Effector memory CD8-positive, alpha-beta T cell (primary cell): ENCODE results near the gene FAM89A.
"Not testable (repeated sequence)": the region's sequence is repeated elsewhere in the genome, so short reads cannot be mapped to it uniquely, and the experiment has no call there.

ENCODE experiments used
- ATAC-seq: fragments of 150-1000 bp; cut with Tn5 transposase; replicated peaks from 2 replicates; pipeline ENCODE4 v1.10.0; 2021; ENCODE audit warnings: mild to moderate bottlenecking, moderate library complexity
- DNase-seq, 3 experiments: peaks; one replicate each; pipeline ENCODE4 v3.0.0; 2021
- H3K27ac Mint-ChIP-seq, 2 donors: one replicate each; pipeline ENCODE4 v1.8.0; 2022; ENCODE audit warnings: mild to moderate bottlenecking in 2 of 2, mixed read lengths in 2 of 2, moderate library complexity in 2 of 2
- H3K27me3 Mint-ChIP-seq, 2 donors: one replicate each; pipeline ENCODE4 v1.8.0; 2022; ENCODE audit warnings: mixed read lengths in 2 of 2
- H3K36me3 Mint-ChIP-seq: one replicate; pipeline ENCODE4 v1.8.0; 2022; ENCODE audit warnings: mild to moderate bottlenecking, moderate library complexity, mixed read lengths; ENCODE audit not compliant: insufficient read depth
- H3K4me1 Mint-ChIP-seq, 2 donors: one replicate each; pipeline ENCODE4 v1.8.0; 2022; ENCODE audit warnings: low read depth in 2 of 2, mixed read lengths in 2 of 2
- H3K4me3 Mint-ChIP-seq, 2 donors: one replicate each; pipeline ENCODE4 v1.8.0; 2022; ENCODE audit warnings: mild to moderate bottlenecking in 2 of 2, mixed read lengths in 2 of 2, moderate library complexity in 2 of 2
- H3K9me3 Mint-ChIP-seq, 2 donors: one replicate each; pipeline ENCODE4 v1.8.0; 2022; ENCODE audit warnings: mixed read lengths in 2 of 2

FAM89A gene

GRCh38 chr1:231068762-231069161 is 28.7 kb upstream of the FAM89A start:
- H3K27me3 Mint-ChIP-seq = peaks cover 26 to 44% of the 10 kb centered on the region in 2 donors
- ATAC-seq = no peak
- H3K4me1 Mint-ChIP-seq = no peaks in the 10 kb centered on the region
- H3K27ac Mint-ChIP-seq = no peak overlapping the region
- H3K9me3 Mint-ChIP-seq = no peaks in the 10 kb centered on the region
- DNase-seq = no peak
- no peak overlapping the region for H3K4me3 Mint-ChIP-seq
- no peaks in the 10 kb centered on the region for H3K36me3 Mint-ChIP-seq

GRCh38 chr1:231065510-231066241 is 25.6 kb upstream of the FAM89A start:
- no peak for DNase-seq
- no peak overlapping the region for H3K27ac Mint-ChIP-seq
- H3K9me3 Mint-ChIP-seq = no peaks in the 10 kb centered on the region
- H3K36me3 Mint-ChIP-seq = no peaks in the 10 kb centered on the region
- ATAC-seq = no peak
- no peaks in the 10 kb centered on the region for H3K4me1 Mint-ChIP-seq
- H3K27me3 Mint-ChIP-seq = peaks cover 26 to 51% of the 10 kb centered on the region in 2 donors
- no peak overlapping the region for H3K4me3 Mint-ChIP-seq

GRCh38 chr1:231064418-231064817 is 24.4 kb upstream of the FAM89A start:
- Mint-ChIP-seq H3K9me3 (no peaks in the 10 kb centered on the region), H3K36me3 (no peaks in the 10 kb centered on the region), H3K4me1 (no peaks in the 10 kb centered on the region), H3K27me3 (peaks cover 19 to 47% of the 10 kb centered on the region in 2 donors), H3K4me3 (no peak overlapping the region), H3K27ac (no peak overlapping the region)
- ATAC-seq = no peak
- DNase-seq = no peak

GRCh38 chr1:231063331-231063730 is 23.3 kb upstream of the FAM89A start:
- Mint-ChIP-seq H3K4me1 (no peaks in the 10 kb centered on the region), H3K27me3 (peaks cover 18 to 47% of the 10 kb centered on the region in 2 donors), H3K36me3 (no peaks in the 10 kb centered on the region), H3K9me3 (no peaks in the 10 kb centered on the region), H3K27ac (no peak overlapping the region), H3K4me3 (no peak overlapping the region)
- ATAC-seq = no peak
- DNase-seq = no peak

- no peak for ATAC-seq
These were observed 22.6 kb upstream of the FAM89A start for GRCh38 chr1:231062500-231063270.

GRCh38 chr1:231059566-231060193 is 19.6 kb upstream of the FAM89A start:
- H3K4me1 Mint-ChIP-seq = no peaks in the 10 kb centered on the region
- DNase-seq (no peak), ATAC-seq (no peak)
- no peak overlapping the region for H3K4me3 Mint-ChIP-seq
- no peaks in the 10 kb centered on the region for H3K36me3 Mint-ChIP-seq
- no peak overlapping the region for H3K27ac Mint-ChIP-seq
- H3K27me3 Mint-ChIP-seq = peaks cover 5 to 44% of the 10 kb centered on the region in 2 donors
- no peaks in the 10 kb centered on the region for H3K9me3 Mint-ChIP-seq

More at GRCh38 chr1:231062500-231063270, 22.6 kb upstream of the FAM89A start:
- Mint-ChIP-seq H3K4me1 (no peaks in the 10 kb centered on the region), H3K27ac (no peak overlapping the region), H3K9me3 (no peaks in the 10 kb centered on the region), H3K36me3 (no peaks in the 10 kb centered on the region), H3K4me3 (no peak overlapping the region), H3K27me3 (peaks cover 18 to 53% of the 10 kb centered on the region in 2 donors)
- DNase-seq = no peak

GRCh38 chr1:231058416-231059109 is 18.5 kb upstream of the FAM89A start:
- Mint-ChIP-seq H3K27ac (no peak overlapping the region), H3K36me3 (no peaks in the 10 kb centered on the region), H3K9me3 (no peaks in the 10 kb centered on the region), H3K4me3 (no peak overlapping the region), H3K27me3 (peaks cover 0 to 42% of the 10 kb centered on the region in 2 donors), H3K4me1 (no peaks in the 10 kb centered on the region)
- ATAC-seq = no peak
- no peak for DNase-seq

GRCh38 chr1:231057410-231057809 is 17.4 kb upstream of the FAM89A start:
- no peak for DNase-seq
- ATAC-seq = no peak
- H3K36me3 Mint-ChIP-seq = no peaks in the 10 kb centered on the region
- no peak overlapping the region for H3K27ac Mint-ChIP-seq
- H3K27me3 Mint-ChIP-seq = peaks cover 0 to 51% of the 10 kb centered on the region in 2 donors
- no peak overlapping the region for H3K4me3 Mint-ChIP-seq
- peaks cover 4 to 5% of the 10 kb centered on the region in 2 donors for H3K4me1 Mint-ChIP-seq
- no peaks in the 10 kb centered on the region for H3K9me3 Mint-ChIP-seq

GRCh38 chr1:231055271-231055670 is 15.2 kb upstream of the FAM89A start:
- no peak for ATAC-seq
- no peak overlapping the region for H3K27ac Mint-ChIP-seq

GRCh38 chr1:231053493-231054162 is 13.6 kb upstream of the FAM89A start:
- H3K9me3 Mint-ChIP-seq = no peaks in the 10 kb centered on the region

More at GRCh38 chr1:231055271-231055670, 15.2 kb upstream of the FAM89A start:
- Mint-ChIP-seq H3K27me3 (peaks cover 0 to 35% of the 10 kb centered on the region in 2 donors), H3K4me1 (peaks cover 4 to 5% of the 10 kb centered on the region in 2 donors), H3K36me3 (no peaks in the 10 kb centered on the region), H3K9me3 (no peaks in the 10 kb centered on the region), H3K4me3 (no peak overlapping the region)
- no peak for DNase-seq

GRCh38 chr1:231052777-231053176 is 12.7 kb upstream of the FAM89A start:
- Mint-ChIP-seq H3K9me3 (no peaks in the 10 kb centered on the region), H3K4me1 (peaks cover 4 to 5% of the 10 kb centered on the region in 2 donors), H3K27ac (no peak overlapping the region), H3K27me3 (peaks cover 1 to 22% of the 10 kb centered on the region in 2 donors), H3K4me3 (no peak overlapping the region), H3K36me3 (no peaks in the 10 kb centered on the region)
- no peak for DNase-seq
- no peak for ATAC-seq

More at GRCh38 chr1:231053493-231054162, 13.6 kb upstream of the FAM89A start:
- Mint-ChIP-seq H3K4me3 (no peak overlapping the region), H3K36me3 (no peaks in the 10 kb centered on the region), H3K27ac (no peak overlapping the region), H3K4me1 (peaks cover 4 to 5% of the 10 kb centered on the region in 2 donors), H3K27me3 (peaks cover 0 to 31% of the 10 kb centered on the region in 2 donors)
- no peak for DNase-seq
- no peak for ATAC-seq

- not testable (repeated sequence) for H3K4me1 Mint-ChIP-seq, H3K4me3 Mint-ChIP-seq, H3K36me3 Mint-ChIP-seq, DNase-seq, ATAC-seq, H3K9me3 Mint-ChIP-seq, H3K27ac Mint-ChIP-seq
- peaks cover 14 to 18% of the 10 kb centered on the region in 2 donors for H3K27me3 Mint-ChIP-seq
These were observed 10.9 kb upstream of the FAM89A start for GRCh38 chr1:231050932-231051331.

GRCh38 chr1:231050395-231050794 is 10.3 kb upstream of the FAM89A start:
- no peak for DNase-seq
- Mint-ChIP-seq H3K9me3 (no peaks in the 10 kb centered on the region), H3K4me3 (no peak overlapping the region), H3K27ac (no peak overlapping the region), H3K27me3 (peaks cover 19 to 20% of the 10 kb centered on the region in 2 donors), H3K36me3 (no peaks in the 10 kb centered on the region), H3K4me1 (peaks cover 4 to 5% of the 10 kb centered on the region in 2 donors)
- no peak for ATAC-seq
